ENCODE results near the gene CLTC.

Gene CLTC

GRCh38 chr17:59722623-59723022, 102.9 kb downstream of the CLTC start:
- Mint-ChIP-seq H3K27ac (no peak overlapping the region), H3K9me3 (no peaks in the 10 kb centered on the region), H3K4me1 (peaks cover 7% of the 10 kb centered on the region), H3K4me3 (no peak overlapping the region), H3K27me3 (no peaks in the 10 kb centered on the region)
- ATAC-seq (no peak), DNase-seq (no peak)

GRCh38 chr17:59723041-59723440, 103.3 kb downstream of the CLTC start:
- ATAC-seq (no peak), DNase-seq (no peak)
- Mint-ChIP-seq H3K27ac (no peak overlapping the region), H3K4me3 (no peak overlapping the region), H3K27me3 (no peaks in the 10 kb centered on the region), H3K4me1 (peaks cover 7% of the 10 kb centered on the region), H3K9me3 (no peaks in the 10 kb centered on the region)

- no peaks in the 10 kb centered on the region for H3K9me3 Mint-ChIP-seq
- no peak overlapping the region for H3K4me3 Mint-ChIP-seq
- ATAC-seq (no peak), DNase-seq (no peak)
- H3K27me3 Mint-ChIP-seq: no peaks in the 10 kb centered on the region
- no peak overlapping the region for H3K27ac Mint-ChIP-seq
- H3K4me1 Mint-ChIP-seq: peaks cover 7% of the 10 kb centered on the region
Observed at GRCh38 chr17:59723607-59724006, 103.9 kb downstream of the CLTC start.

- peaks cover 16% of the 10 kb centered on the region for H3K4me1 Mint-ChIP-seq
Observed at GRCh38 chr17:59725691-59726090, 106.0 kb downstream of the CLTC start.

GRCh38 chr17:59727817-59728533, 108.3 kb downstream of the CLTC start:
- Mint-ChIP-seq H3K9me3 (no peaks in the 10 kb centered on the region), H3K4me3 (no peak overlapping the region)
- no peak for DNase-seq

More at GRCh38 chr17:59725691-59726090, 106.0 kb downstream of the CLTC start:
- H3K27ac Mint-ChIP-seq: no peak overlapping the region
- no peaks in the 10 kb centered on the region for H3K9me3 Mint-ChIP-seq
- H3K27me3 Mint-ChIP-seq: no peaks in the 10 kb centered on the region
- no peak overlapping the region for H3K4me3 Mint-ChIP-seq
- ATAC-seq (no peak), DNase-seq (no peak)

GRCh38 chr17:59730268-59730834, 110.7 kb downstream of the CLTC start:
- H3K27me3 Mint-ChIP-seq: no peaks in the 10 kb centered on the region

More at GRCh38 chr17:59727817-59728533, 108.3 kb downstream of the CLTC start:
- Mint-ChIP-seq H3K27me3 (no peaks in the 10 kb centered on the region), H3K4me1 (peaks cover 22% of the 10 kb centered on the region), H3K27ac (no peak overlapping the region)
- ATAC-seq: no peak

GRCh38 chr17:59733697-59734096, 114.0 kb downstream of the CLTC start:
- ATAC-seq: no peak
- no peak overlapping the region for H3K27ac Mint-ChIP-seq

More at GRCh38 chr17:59730268-59730834, 110.7 kb downstream of the CLTC start:
- peaks cover 15% of the 10 kb centered on the region for H3K4me1 Mint-ChIP-seq
- DNase-seq (no peak), ATAC-seq (no peak)
- H3K4me3 Mint-ChIP-seq: no peak overlapping the region
- H3K27ac Mint-ChIP-seq: no peak overlapping the region
- no peaks in the 10 kb centered on the region for H3K9me3 Mint-ChIP-seq

GRCh38 chr17:59734226-59734625, 114.5 kb downstream of the CLTC start:
- no peak overlapping the region for H3K4me3 Mint-ChIP-seq
- no peaks in the 10 kb centered on the region for H3K9me3 Mint-ChIP-seq
- ATAC-seq (no peak), DNase-seq (no peak)
- peaks cover 15% of the 10 kb centered on the region for H3K4me1 Mint-ChIP-seq
- no peaks in the 10 kb centered on the region for H3K27me3 Mint-ChIP-seq
- no peak overlapping the region for H3K27ac Mint-ChIP-seq

More at GRCh38 chr17:59733697-59734096, 114.0 kb downstream of the CLTC start:
- Mint-ChIP-seq H3K9me3 (no peaks in the 10 kb centered on the region), H3K4me3 (no peak overlapping the region), H3K27me3 (no peaks in the 10 kb centered on the region), H3K4me1 (peaks cover 15% of the 10 kb centered on the region)
- DNase-seq: no peak

GRCh38 chr17:59737324-59737723, 117.6 kb downstream of the CLTC start:
- Mint-ChIP-seq H3K9me3 (no peaks in the 10 kb centered on the region), H3K27ac (no peak overlapping the region), H3K27me3 (no peaks in the 10 kb centered on the region), H3K4me1 (no peaks in the 10 kb centered on the region), H3K4me3 (no peak overlapping the region)
- ATAC-seq (no peak), DNase-seq (no peak)

GRCh38 chr17:59743842-59744241, 124.1 kb downstream of the CLTC start:
- no peak overlapping the region for H3K4me3 Mint-ChIP-seq
- H3K27me3 Mint-ChIP-seq: no peaks in the 10 kb centered on the region
- H3K4me1 Mint-ChIP-seq: peaks cover 4% of the 10 kb centered on the region
- DNase-seq: no peak
- H3K27ac Mint-ChIP-seq: no peak overlapping the region
- peaks cover 0 to 6% of the 10 kb centered on the region in 2 donors for H3K9me3 Mint-ChIP-seq
- ATAC-seq: no peak

- no peak overlapping the region for H3K27ac Mint-ChIP-seq
- DNase-seq (no peak), ATAC-seq (no peak)
- peaks cover 4% of the 10 kb centered on the region for H3K4me1 Mint-ChIP-seq
- no peaks in the 10 kb centered on the region for H3K27me3 Mint-ChIP-seq
- peaks cover 0 to 6% of the 10 kb centered on the region in 2 donors for H3K9me3 Mint-ChIP-seq
- H3K4me3 Mint-ChIP-seq: no peak overlapping the region
Observed at GRCh38 chr17:59745040-59745439, 125.3 kb downstream of the CLTC start.

Measured in stimulated activated naive CD8-positive, alpha-beta T cell treated with anti-CD3 and anti-CD28 coated beads, Interleukin-15, amount 100 ng/mL, for 72 hours (primary cell).